Measurements from ENCODE around the gene ZMAT2. TPM values are rescaled to one million over a fixed set of nuclear protein-coding genes. Genes with fewer than 3 reads are reported as not detected.
"Not testable (repeated sequence)": the region's sequence is repeated elsewhere in the genome, so short reads cannot be mapped to it uniquely, and the experiment has no call there.

The ZMAT2 gene
- total RNA-seq, 1 experiment from 2014 or later: 62.2 TPM

- H3K27me3 ChIP-seq (ENCODE audit: control insufficient read depth, insufficient read depth, low read length): no peaks in the 10 kb centered on the region
- peaks cover 13% of the 10 kb centered on the region for H3K4me1 ChIP-seq (ENCODE audit: control insufficient read depth, insufficient read depth, low read length)
- H3K36me3 ChIP-seq (ENCODE audit: control insufficient read depth, insufficient read depth, low read length): peaks cover 56% of the 10 kb centered on the region
- no peak for TF ChIP-seq POLR2AphosphoS5 (IDR thresholded peaks at IDR 0.05; ENCODE audit: low read depth, low read length)
- TF ChIP-seq SIN3A (IDR thresholded peaks at IDR 0.05; ENCODE audit: borderline replicate concordance, insufficient read depth, low read depth, low read length): no peak
- no peak for TF ChIP-seq TCF7L2 (IDR thresholded peaks at IDR 0.05; ENCODE audit: low read depth, low read length)
- TSS peak; percentile 2 for BruUV-seq (replicated peaks)
- intact Hi-C loops (cut with micrococcal nuclease; ENCODE audit: unreplicated experiment): no loop called here
- DNase-seq (ENCODE audit: low read depth, low spot score) (no peak), ATAC-seq (no peak)
- H3K27ac ChIP-seq (ENCODE audit: low read length): no peak overlapping the region
- ChIA-PET CTCF (no interaction called here), POLR2A (interaction anchor here (0.6 kb wide), 1 partner anchor 18 kb away, joined by 4 read pairs; no protein-coding TSS in a partner anchor)
- in situ Hi-C loops (cut with HindIII; ENCODE audit: low pct_unique_long_range_greater_than_20kb, low sequenced_read_pairs): no loop called here
- H3K4me3 ChIP-seq (ENCODE audit: low read depth in 2 of 2, low read length in 2 of 2): no peak overlapping the region
- no peaks in the 10 kb centered on the region for H3K9me3 ChIP-seq (ENCODE audit: control insufficient read depth, insufficient read depth, low read depth, low read length)
Observed at GRCh38 chr5:140696891-140697492, 3.3 kb upstream of the ZMAT2 start.

- Histone ChIP-seq H3K36me3 (ENCODE audit: control insufficient read depth, insufficient read depth, low read length) (peaks cover 14% of the 10 kb centered on the region), H3K4me3 (ENCODE audit: low read depth in 2 of 2, low read length in 2 of 2) (no peak overlapping the region), H3K27me3 (ENCODE audit: control insufficient read depth, insufficient read depth, low read length) (no peaks in the 10 kb centered on the region), H3K4me1 (ENCODE audit: control insufficient read depth, insufficient read depth, low read length) (no peaks in the 10 kb centered on the region), H3K27ac (ENCODE audit: low read length) (no peak overlapping the region), H3K9me3 (ENCODE audit: control insufficient read depth, insufficient read depth, low read depth, low read length) (no peaks in the 10 kb centered on the region)
- DNase-seq (ENCODE audit: low read depth, low spot score) (no peak), ATAC-seq (no peak)
- POLR2A ChIA-PET: no interaction called here
- TF ChIP-seq POLR2AphosphoS5 (IDR thresholded peaks at IDR 0.05; ENCODE audit: low read depth, low read length): 0 out of 2 replicates have a peak, but pooled peaks have one; percentile 18
- TF ChIP-seq SIN3A (IDR thresholded peaks at IDR 0.05; ENCODE audit: borderline replicate concordance, insufficient read depth, low read depth, low read length): no peak
- intact Hi-C loops (cut with micrococcal nuclease; ENCODE audit: unreplicated experiment) (no loop called here), in situ Hi-C loops (cut with HindIII; ENCODE audit: low pct_unique_long_range_greater_than_20kb, low sequenced_read_pairs) (no loop called here)
- CTCF ChIA-PET: no interaction called here
- no TSS peak for BruUV-seq (replicated peaks)
Observed at GRCh38 chr5:140707812-140708211, 7.6 kb downstream of the ZMAT2 start.

- H3K4me3 ChIP-seq (ENCODE audit: low read depth in 2 of 2, low read length in 2 of 2); CTCF ChIA-PET; DNase-seq (ENCODE audit: low read depth, low spot score); BruUV-seq (replicated peaks); in situ Hi-C loops (cut with HindIII; ENCODE audit: low pct_unique_long_range_greater_than_20kb, low sequenced_read_pairs); intact Hi-C loops (cut with micrococcal nuclease; ENCODE audit: unreplicated experiment); H3K9me3 ChIP-seq (ENCODE audit: control insufficient read depth, insufficient read depth, low read depth, low read length); H3K4me1 ChIP-seq (ENCODE audit: control insufficient read depth, insufficient read depth, low read length); H3K27me3 ChIP-seq (ENCODE audit: control insufficient read depth, insufficient read depth, low read length); H3K27ac ChIP-seq (ENCODE audit: low read length); ATAC-seq: not testable (repeated sequence)
- peaks cover 11% of the 10 kb centered on the region for H3K36me3 ChIP-seq (ENCODE audit: control insufficient read depth, insufficient read depth, low read length)
- POLR2A ChIA-PET: interaction anchor here (0.6 kb wide), 1 partner anchor 11 kb away, joined by 6 read pairs; no protein-coding TSS in a partner anchor
Observed at GRCh38 chr5:140708787-140709186, 8.5 kb downstream of the ZMAT2 start.

- intact Hi-C loops (cut with micrococcal nuclease; ENCODE audit: unreplicated experiment) (loop anchor here (10.0 kb wide), 1 partner anchor 136 kb away; no protein-coding TSS in a partner anchor), in situ Hi-C loops (cut with HindIII; ENCODE audit: low pct_unique_long_range_greater_than_20kb, low sequenced_read_pairs) (no loop called here)
- no TSS peak for BruUV-seq (replicated peaks)
- no peaks in the 10 kb centered on the region for H3K4me1 ChIP-seq (ENCODE audit: control insufficient read depth, insufficient read depth, low read length)
- H3K36me3 ChIP-seq (ENCODE audit: control insufficient read depth, insufficient read depth, low read length): no peaks in the 10 kb centered on the region; the same call in 1 of the 2 replicates
- peak overlapping the region; percentile 81 for H3K27ac ChIP-seq (ENCODE audit: low read length)
- CTCF ChIA-PET: interaction anchor here (0.6 to 1.1 kb wide), 6 partner anchors 8 to 336 kb away, joined by 3 to 9 read pairs (median 5); no protein-coding TSS in a partner anchor
- DNase-seq (ENCODE audit: low read depth, low spot score): peak; percentile 100
- H3K4me3 ChIP-seq (ENCODE audit: low read depth in 2 of 2, low read length in 2 of 2): peak overlapping the region; percentile 68 to 78
- H3K9me3 ChIP-seq (ENCODE audit: control insufficient read depth, insufficient read depth, low read depth, low read length): no peaks in the 10 kb centered on the region
- POLR2A ChIA-PET: interaction anchor here (0.9 to 1.5 kb wide), 7 partner anchors 9 to 63 kb away, joined by 3 to 10 read pairs (median 4); partner anchors contain the start of genes HARS1, HARS2, IK and NDUFA2
- TF ChIP-seq POLR2AphosphoS5 (IDR thresholded peaks at IDR 0.05; ENCODE audit: low read depth, low read length): peak; percentile 64; the same call in 1 of the 2 replicates
- TF ChIP-seq REST (IDR thresholded peaks at IDR 0.05; ENCODE audit: insufficient read depth in 1 of 2, low read depth in 2 of 2, low read length in 1 of 2): peak; percentile 88 to 94
- TF ChIP-seq TCF7L2 (IDR thresholded peaks at IDR 0.05; ENCODE audit: low read depth, low read length): no peak
- TF ChIP-seq CTCF (IDR thresholded peaks at IDR 0.05): no peak
- TF ChIP-seq SIN3A (IDR thresholded peaks at IDR 0.05; ENCODE audit: borderline replicate concordance, insufficient read depth, low read depth, low read length): peak; percentile 92
- H3K27me3 ChIP-seq (ENCODE audit: control insufficient read depth, insufficient read depth, low read length): no peaks in the 10 kb centered on the region
- peak; percentile 95 for ATAC-seq
Observed at GRCh38 chr5:140710899-140711552, 10.8 kb downstream of the ZMAT2 start.

All from Panc1 (cell line).